RCC 7860 (cell line): ENCODE measurements around the gene PRDM16.

Experiments
- DNase-seq: peaks from one replicate; pipeline ENCODE4 v3.0.0-alpha.2; 2015; ENCODE audit warnings: low spot score
- FAIRE-seq: peaks from 2 replicates; lab custom pipeline; 2012; peaks lifted over from hg19 to GRCh38; lab: Jason Lieb, UNC

Gene PRDM16

GRCh38 chr1:3219005-3219790 is 150.2 kb downstream of the PRDM16 start:
- FAIRE-seq (no peak), DNase-seq (peak; percentile 35)

- DNase-seq = no peak
- FAIRE-seq = no peak
Observed at GRCh38 chr1:3219791-3220467, 150.9 kb downstream of the PRDM16 start.

GRCh38 chr1:3221112-3222041 is 152.4 kb downstream of the PRDM16 start:
- DNase-seq (no peak), FAIRE-seq (no peak)

DNA sequence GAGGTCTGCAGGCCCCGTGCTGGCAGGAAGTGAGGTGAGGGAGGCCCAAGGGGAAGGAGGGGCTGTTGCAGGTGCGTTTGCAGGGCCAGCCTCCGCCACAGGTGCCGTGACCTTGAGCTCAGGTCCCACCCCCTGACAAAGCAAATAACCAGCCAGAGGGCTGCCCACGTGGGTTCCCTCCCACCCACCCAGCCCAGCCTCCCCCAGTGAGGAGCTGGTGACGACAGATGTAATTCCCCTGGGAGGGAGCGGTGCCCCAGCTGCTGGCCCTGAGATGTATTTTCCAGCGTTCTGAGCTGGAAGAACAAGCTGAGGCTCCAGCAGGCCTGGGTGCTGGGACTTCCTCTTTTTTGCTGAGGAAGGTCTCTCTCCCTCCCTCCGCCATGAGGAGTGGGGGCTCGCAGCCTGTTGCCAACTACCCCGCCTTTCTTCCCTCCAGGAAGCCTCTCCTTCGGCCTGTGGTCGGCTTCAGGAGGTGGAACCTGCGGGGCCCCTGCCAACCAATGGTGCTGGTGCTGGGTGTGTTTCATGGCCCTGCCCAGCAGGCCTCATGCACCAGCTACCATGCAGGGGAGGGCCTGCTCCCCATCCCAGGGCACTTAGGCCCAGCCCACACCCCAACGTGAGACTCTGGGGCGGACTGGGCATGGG is 153.2 kb downstream of the PRDM16 start:
- DNase-seq (no peak), FAIRE-seq (no peak)

- DNase-seq (no peak), FAIRE-seq (no peak)
Observed at GRCh38 chr1:3225661-3226060, 156.7 kb downstream of the PRDM16 start.

GRCh38 chr1:3226191-3226590 is 157.2 kb downstream of the PRDM16 start:
- DNase-seq = no peak
- no peak for FAIRE-seq

- FAIRE-seq = no peak
- no peak for DNase-seq
Observed at GRCh38 chr1:3226701-3227350, 157.8 kb downstream of the PRDM16 start.

- no peak for DNase-seq
- FAIRE-seq = no peak
Observed at GRCh38 chr1:3227351-3227704, 158.3 kb downstream of the PRDM16 start.

- DNase-seq = no peak
- no peak for FAIRE-seq
Observed at GRCh38 chr1:3227893-3228292, 158.9 kb downstream of the PRDM16 start.

- DNase-seq (no peak), FAIRE-seq (no peak)
Observed at GRCh38 chr1:3229081-3229725, 160.2 kb downstream of the PRDM16 start.

GRCh38 chr1:3230553-3230952 is 161.6 kb downstream of the PRDM16 start:
- no peak for DNase-seq
- no peak for FAIRE-seq

- FAIRE-seq = no peak
- no peak for DNase-seq
Observed at GRCh38 chr1:3231245-3231644, 162.2 kb downstream of the PRDM16 start.

GRCh38 chr1:3231826-3232225 is 162.8 kb downstream of the PRDM16 start:
- DNase-seq (no peak), FAIRE-seq (no peak)

- FAIRE-seq = no peak
- no peak for DNase-seq
Observed at GRCh38 chr1:3233031-3233430, 164.0 kb downstream of the PRDM16 start.

GRCh38 chr1:3233551-3233950 is 164.5 kb downstream of the PRDM16 start:
- FAIRE-seq (no peak), DNase-seq (no peak)

DNA sequence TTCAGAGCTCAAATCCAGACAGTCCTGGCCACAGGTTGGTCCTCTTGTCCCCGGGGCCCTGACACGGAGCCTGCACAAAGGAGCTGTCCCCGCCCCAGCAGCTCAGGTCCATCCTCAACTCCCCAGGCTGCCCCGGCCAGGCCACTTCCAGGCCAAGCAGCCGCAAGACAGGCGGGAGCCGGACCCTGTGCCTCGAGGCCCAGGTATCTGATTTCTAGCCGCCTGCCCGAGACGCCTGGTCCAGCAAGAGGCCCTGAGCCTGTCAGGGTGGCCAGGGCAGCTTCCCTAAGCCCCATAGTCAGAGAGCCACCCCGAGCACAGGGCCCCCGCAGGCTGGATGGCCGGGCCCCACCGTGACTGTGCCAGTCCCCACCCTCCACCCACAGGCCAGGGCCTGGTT is 165.3 kb downstream of the PRDM16 start:
- FAIRE-seq = no peak

DNA sequence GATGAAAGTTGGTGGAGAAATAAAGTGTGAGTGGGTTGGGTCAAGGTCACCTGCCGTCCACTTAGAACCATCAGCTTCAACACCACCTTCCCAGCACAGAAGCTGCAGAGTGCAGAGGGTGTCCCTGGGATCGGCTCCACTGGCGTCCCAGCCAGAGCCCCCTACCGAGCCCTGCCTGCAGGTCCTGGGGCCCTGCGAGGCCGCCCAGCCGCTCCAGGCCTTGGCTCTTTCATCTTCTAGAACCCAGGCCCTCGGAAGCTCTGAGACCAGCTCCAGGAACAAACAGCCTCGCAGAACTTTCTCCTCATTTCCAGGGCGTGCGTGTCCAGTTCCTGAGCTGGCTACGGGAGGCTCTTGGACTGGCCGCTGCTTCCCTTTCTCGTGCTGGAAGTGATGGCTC is 166.0 kb downstream of the PRDM16 start:
- no peak for FAIRE-seq
- DNase-seq = no peak

More for the DNA sequence above, 165.3 kb downstream of the PRDM16 start:
- no peak for DNase-seq

DNA sequence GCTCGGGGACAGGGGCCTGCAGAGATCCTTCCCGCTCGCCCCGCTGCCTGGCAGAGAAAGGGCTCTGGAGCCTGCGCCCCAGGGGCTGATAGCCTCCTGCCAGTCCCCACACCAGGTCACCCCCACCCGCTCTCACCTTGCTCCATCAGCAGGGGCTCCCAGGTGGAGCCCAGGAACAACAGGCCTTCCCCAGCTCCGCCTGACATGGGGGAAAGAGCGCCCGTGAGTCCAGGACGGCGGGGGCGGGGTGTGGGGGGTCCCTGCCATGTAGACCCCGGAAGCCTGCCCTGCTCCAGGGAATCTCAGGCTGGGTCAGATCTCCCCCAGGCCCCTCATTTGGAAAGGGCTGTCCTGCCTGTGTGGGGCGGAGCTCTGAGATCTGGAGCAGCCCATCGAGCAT is 166.5 kb downstream of the PRDM16 start:
- DNase-seq (no peak), FAIRE-seq (no peak)

DNA sequence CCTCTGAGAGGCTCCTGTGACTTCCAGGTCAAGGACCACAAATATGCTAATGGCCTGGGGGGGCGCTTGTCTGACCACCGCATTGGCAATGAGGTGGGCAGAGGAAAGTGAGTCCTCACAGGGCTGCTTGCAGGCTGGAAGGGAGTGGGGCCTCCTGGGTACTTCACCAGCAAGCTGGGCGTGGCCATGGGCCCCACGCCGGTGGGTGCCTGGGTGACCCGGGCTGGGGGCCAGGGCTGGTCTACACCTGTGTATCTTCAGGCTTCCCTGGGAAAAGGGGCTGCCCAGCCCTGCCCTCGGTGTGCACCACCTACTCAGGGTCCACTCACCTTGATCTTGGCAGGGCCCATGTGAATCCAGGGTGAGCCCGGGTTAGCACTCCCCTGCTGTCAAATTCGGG is 167.4 kb downstream of the PRDM16 start:
- no peak for DNase-seq
- FAIRE-seq = no peak

DNA sequence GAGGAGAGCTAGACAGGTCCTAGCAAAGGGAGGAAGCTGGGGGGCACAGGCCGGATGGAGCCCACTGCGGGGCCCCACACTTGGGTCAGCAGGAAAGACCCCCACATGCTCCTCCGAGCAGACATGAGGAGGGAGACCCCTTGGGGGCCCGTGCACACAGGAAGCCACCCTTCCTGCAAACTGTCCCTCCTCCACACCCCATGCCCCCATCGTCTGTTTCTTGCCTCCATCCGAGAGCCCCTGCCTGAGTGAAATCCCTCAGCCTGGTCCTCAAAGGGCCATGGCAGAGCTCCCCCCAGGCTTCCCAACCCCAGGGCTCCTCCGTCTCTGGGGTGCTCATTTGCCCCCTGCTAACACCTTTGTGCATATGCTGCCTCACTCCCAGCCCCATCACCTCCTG is 168.0 kb downstream of the PRDM16 start:
- FAIRE-seq = no peak
- no peak for DNase-seq
